Activated CD4-positive, alpha-beta T cell treated with anti-CD3 and anti-CD28 coated beads, Interleukin-2, amount 10 ng/mL, durations not matched to agents 7 days and 5 days (primary cell): ENCODE data around the gene NME2. TPM values are rescaled to one million over a fixed set of nuclear protein-coding genes. Genes with fewer than 3 reads are reported as not detected.
"Not testable (repeated sequence)": the region's sequence is repeated elsewhere in the genome, so short reads cannot be mapped to it uniquely, and the experiment has no call there.

ENCODE experiments used
- CTCF ChIA-PET: fragments of 350-600 bp; sonication (Branson Sonifier 250); formaldehyde crosslinking; loops from one replicate; lab custom pipeline; 2021; ENCODE audit warnings: antibody characterized with exemption; lab: Charles Lee
- POLR2A ChIA-PET: fragments of 350-600 bp; sonication (Branson Sonifier 250); formaldehyde crosslinking; loops from one replicate; lab custom pipeline; 2021; ENCODE audit warnings: antibody characterized with exemption; lab: Charles Lee
- DNase-seq: peaks from one replicate; pipeline ENCODE4 v3.0.0-alpha.2; 2020
- H3K27ac Mint-ChIP-seq: one replicate; pipeline ENCODE4 v1.8.0; 2021; ENCODE audit warnings: mild to moderate bottlenecking, moderate library complexity, mixed read lengths
- H3K27me3 Mint-ChIP-seq: one replicate; pipeline ENCODE4 v1.8.0; 2021; ENCODE audit warnings: mixed read lengths
- H3K36me3 Mint-ChIP-seq: one replicate; pipeline ENCODE4 v1.8.0; 2021; ENCODE audit warnings: low read depth, mixed read lengths
- H3K4me1 Mint-ChIP-seq: one replicate; pipeline ENCODE4 v1.8.0; 2021; ENCODE audit warnings: mixed read lengths
- H3K4me3 Mint-ChIP-seq: one replicate; pipeline ENCODE4 v1.8.0; 2021; ENCODE audit warnings: mild to moderate bottlenecking, moderate library complexity, mixed read lengths
- H3K9me3 Mint-ChIP-seq: one replicate; pipeline ENCODE4 v1.8.0; 2021; ENCODE audit warnings: mixed read lengths
- total RNA-seq, 2 experiments: library from RNA; stranded (reverse); gene quantifications; one replicate each; pipeline ENCODE4 v1.2.3, GENCODE V29; 2021

NME2 gene
- total RNA-seq, 2 experiments from 2014 or later, result 368 to 415 TPM

GRCh38 chr17:51159604-51160003 is 6.6 kb upstream of the NME2 start:
- ChIA-PET POLR2A (no interaction called here), CTCF (no interaction called here)
- peaks cover 56% of the 10 kb centered on the region for H3K36me3 Mint-ChIP-seq

GRCh38 chr17:51161541-51161940 is 4.7 kb upstream of the NME2 start:
- DNase-seq, result no peak
- no peak overlapping the region for H3K4me3 Mint-ChIP-seq

More at GRCh38 chr17:51159604-51160003, 6.6 kb upstream of the NME2 start:
- no peak for DNase-seq
- H3K9me3 Mint-ChIP-seq, result no peaks in the 10 kb centered on the region
- H3K4me1 Mint-ChIP-seq, result peaks cover 7% of the 10 kb centered on the region
- H3K27me3 Mint-ChIP-seq, result no peaks in the 10 kb centered on the region
- H3K4me3 Mint-ChIP-seq, result no peak overlapping the region
- no peak overlapping the region for H3K27ac Mint-ChIP-seq

GRCh38 chr17:51164911-51165679 is 1.1 kb upstream of the NME2 start:
- Mint-ChIP-seq H3K27ac (peak overlapping the region; percentile 100), H3K27me3 (no peaks in the 10 kb centered on the region), H3K36me3 (peaks cover 53% of the 10 kb centered on the region), H3K9me3 (no peaks in the 10 kb centered on the region), H3K4me3 (peak overlapping the region; percentile 90), H3K4me1 (peaks cover 37% of the 10 kb centered on the region)
- ChIA-PET CTCF (interaction anchor here (1.1 to 1.8 kb wide), 3 partner anchors 10 to 313 kb away, joined by 3 to 6 read pairs (median 5); partner anchors contain the start of gene NME1), POLR2A (interaction anchor here (0.8 to 1.7 kb wide), 2 partner anchors 12 to 95 kb away, joined by 4 read pairs; partner anchors contain the start of genes NME1 and UTP18)
- no peak for DNase-seq

More at GRCh38 chr17:51161541-51161940, 4.7 kb upstream of the NME2 start:
- peaks cover 56% of the 10 kb centered on the region for H3K36me3 Mint-ChIP-seq
- H3K27me3 Mint-ChIP-seq, result no peaks in the 10 kb centered on the region
- ChIA-PET CTCF (interaction anchor here (1.1 to 1.8 kb wide), 2 partner anchors 8 to 13 kb away, joined by 4 to 14 read pairs; partner anchors contain the start of gene NME1), POLR2A (no interaction called here)
- no peaks in the 10 kb centered on the region for H3K9me3 Mint-ChIP-seq
- peaks cover 20% of the 10 kb centered on the region for H3K4me1 Mint-ChIP-seq
- H3K27ac Mint-ChIP-seq, result no peak overlapping the region

- Mint-ChIP-seq H3K9me3 (no peaks in the 10 kb centered on the region), H3K4me3 (peak overlapping the region; percentile 90), H3K36me3 (peaks cover 49% of the 10 kb centered on the region), H3K27ac (peak overlapping the region; percentile 100), H3K27me3 (no peaks in the 10 kb centered on the region), H3K4me1 (peaks cover 36% of the 10 kb centered on the region)
- POLR2A ChIA-PET, result interaction anchor here (1.7 kb wide), 1 partner anchor 12 kb away, joined by 4 read pairs; the partner anchor contains the start of gene NME1
- CTCF ChIA-PET, result interaction anchor here (0.9 to 1.8 kb wide), 4 partner anchors 13 to 314 kb away, joined by 3 to 6 read pairs (median 3); partner anchors contain the start of gene NME1
- DNase-seq, result no peak
Observed at GRCh38 chr17:51165680-51166197, 472 bp upstream of the NME2 start.

GRCh38 chr17:51166987-51167931 is 1.0 kb downstream of the NME2 start:
- peaks cover 40% of the 10 kb centered on the region for H3K36me3 Mint-ChIP-seq
- POLR2A ChIA-PET, result no interaction called here
- peaks cover 36% of the 10 kb centered on the region for H3K4me1 Mint-ChIP-seq
- H3K4me3 Mint-ChIP-seq, result peak overlapping the region; percentile 73
- H3K27me3 Mint-ChIP-seq, result no peaks in the 10 kb centered on the region
- peak; percentile 64 for DNase-seq
- CTCF ChIA-PET, result interaction anchor here (1.2 to 1.3 kb wide), 2 partner anchors 13 to 14 kb away, joined by 3 to 4 read pairs; partner anchors contain the start of gene NME1
- H3K27ac Mint-ChIP-seq, result peak overlapping the region; percentile 92
- H3K9me3 Mint-ChIP-seq, result no peaks in the 10 kb centered on the region

GRCh38 chr17:51169340-51169739 is 3.1 kb downstream of the NME2 start:
- H3K27ac Mint-ChIP-seq, result no peak overlapping the region
- ChIA-PET POLR2A (no interaction called here), CTCF (interaction anchor here (0.6 kb wide), 1 partner anchor 900 kb away, joined by 3 read pairs; no protein-coding TSS in a partner anchor)
- H3K4me3 Mint-ChIP-seq, result no peak overlapping the region
- H3K9me3 Mint-ChIP-seq, result no peaks in the 10 kb centered on the region
- peaks cover 36% of the 10 kb centered on the region for H3K4me1 Mint-ChIP-seq
- H3K27me3 Mint-ChIP-seq, result no peaks in the 10 kb centered on the region
- H3K36me3 Mint-ChIP-seq, result peaks cover 34% of the 10 kb centered on the region
- no peak for DNase-seq

- POLR2A ChIA-PET, result no interaction called here
- DNase-seq, result no peak
- peaks cover 31% of the 10 kb centered on the region for H3K36me3 Mint-ChIP-seq
Observed at GRCh38 chr17:51170736-51171135, 4.5 kb downstream of the NME2 start.

GRCh38 chr17:51172030-51172429 is 5.8 kb downstream of the NME2 start:
- CTCF ChIA-PET, result interaction anchor here (1.3 kb wide), 1 partner anchor 23 kb away, joined by 3 read pairs; no protein-coding TSS in a partner anchor
- POLR2A ChIA-PET, H3K4me3 Mint-ChIP-seq, H3K9me3 Mint-ChIP-seq, H3K27me3 Mint-ChIP-seq, H3K27ac Mint-ChIP-seq, DNase-seq: not testable (repeated sequence)
- Mint-ChIP-seq H3K36me3 (peaks cover 27% of the 10 kb centered on the region), H3K4me1 (peaks cover 22% of the 10 kb centered on the region)

More at GRCh38 chr17:51170736-51171135, 4.5 kb downstream of the NME2 start:
- Mint-ChIP-seq H3K27me3 (no peaks in the 10 kb centered on the region), H3K27ac (no peak overlapping the region), H3K4me1 (peaks cover 26% of the 10 kb centered on the region), H3K4me3 (no peak overlapping the region), H3K9me3 (no peaks in the 10 kb centered on the region)
- CTCF ChIA-PET, result no interaction called here

- Mint-ChIP-seq H3K4me3 (no peak overlapping the region), H3K27me3 (no peaks in the 10 kb centered on the region), H3K4me1 (no peaks in the 10 kb centered on the region), H3K27ac (no peak overlapping the region), H3K9me3 (no peaks in the 10 kb centered on the region), H3K36me3 (peaks cover 20% of the 10 kb centered on the region)
- ChIA-PET POLR2A (no interaction called here), CTCF (interaction anchor here (0.9 to 1.7 kb wide), 4 partner anchors 14 to 158 kb away, joined by 3 to 4 read pairs (median 3); partner anchors contain the start of gene NME2)
- no peak for DNase-seq
Observed at GRCh38 chr17:51180486-51180885, 14.3 kb downstream of the NME2 start.

- Mint-ChIP-seq H3K4me1 (no peaks in the 10 kb centered on the region), H3K36me3 (peaks cover 33% of the 10 kb centered on the region), H3K27me3 (no peaks in the 10 kb centered on the region), H3K27ac (no peak overlapping the region), H3K9me3 (no peaks in the 10 kb centered on the region), H3K4me3 (no peak overlapping the region)
- no peak for DNase-seq
- POLR2A ChIA-PET, result no interaction called here
- CTCF ChIA-PET, result no interaction called here
Observed at GRCh38 chr17:51184124-51184523, 17.9 kb downstream of the NME2 start.

GRCh38 chr17:51185763-51186332 is 19.6 kb downstream of the NME2 start:
- ChIA-PET CTCF (no interaction called here), POLR2A (no interaction called here)
- no peak for DNase-seq
- Mint-ChIP-seq H3K9me3 (no peaks in the 10 kb centered on the region), H3K27me3 (no peaks in the 10 kb centered on the region), H3K4me1 (peaks cover 6% of the 10 kb centered on the region), H3K4me3 (no peak overlapping the region), H3K27ac (no peak overlapping the region), H3K36me3 (peaks cover 43% of the 10 kb centered on the region)
